ENCODE measurements around the gene ZNF385B.

GRCh38 chr2:179884193-179884592, 22.8 kb upstream of the ZNF385B start:
- TF ChIP-seq CTCF (IDR thresholded peaks at IDR 0.05) (no peak), POLR2A (IDR thresholded peaks at IDR 0.05) (no peak), EP300 (IDR thresholded peaks at IDR 0.05) (no peak)

Measured in ovary (tissue), 3 donors.